H9 (cell line): ENCODE results near the gene SMARCE1. TPM values are rescaled to one million over a fixed set of nuclear protein-coding genes. Genes with fewer than 3 reads are reported as not detected.

Source experiments
- DNase-seq: peaks from one replicate; pipeline ENCODE4 v3.0.0-alpha.2; 2017
- H2AFZ ChIP-seq: one replicate; pipeline ENCODE4 v1.6.1; 2013; ENCODE audit warnings: mild to moderate bottlenecking, low read length, control low read depth, moderate library complexity
- H2AK5ac ChIP-seq: 2 replicates; pipeline ENCODE4 v1.6.1; 2013; ENCODE audit warnings: low read length, control low read depth, mixed read lengths; ENCODE audit not compliant: insufficient read length
- H2BK120ac ChIP-seq: one replicate; pipeline ENCODE4 v1.6.1; 2013; ENCODE audit warnings: low read depth, mild to moderate bottlenecking, low read length, control low read depth, inconsistent platforms; ENCODE audit not compliant: poor library complexity, severe bottlenecking
- H2BK12ac ChIP-seq: 2 replicates; pipeline ENCODE4 v1.6.1; 2013; ENCODE audit warnings: low read length, control low read depth, mixed read lengths, low read depth; ENCODE audit not compliant: insufficient read length
- H2BK15ac ChIP-seq: 2 replicates; pipeline ENCODE4 v1.6.1; 2013; ENCODE audit warnings: low read depth, low read length, control low read depth
- H2BK20ac ChIP-seq: one replicate; pipeline ENCODE4 v1.6.1; 2013; ENCODE audit warnings: low read depth, mild to moderate bottlenecking, low read length, control low read depth, inconsistent platforms; ENCODE audit not compliant: poor library complexity, severe bottlenecking
- H2BK5ac ChIP-seq: 2 replicates; pipeline ENCODE4 v1.6.1; 2013; ENCODE audit warnings: low read length, control low read depth, mixed read lengths; ENCODE audit not compliant: insufficient read length
- H3K14ac ChIP-seq: 2 replicates; pipeline ENCODE4 v1.6.1; 2013; ENCODE audit warnings: low read length, control low read depth; ENCODE audit not compliant: insufficient read depth
- H3K18ac ChIP-seq: 2 replicates; pipeline ENCODE4 v1.6.1; 2013; ENCODE audit warnings: low read depth, mild to moderate bottlenecking, mixed read lengths, low read length, control low read depth; ENCODE audit not compliant: insufficient read length
- H3K23ac ChIP-seq: 2 replicates; pipeline ENCODE4 v1.6.1; 2013; ENCODE audit warnings: low read length, control low read depth, mixed read lengths, low read depth; ENCODE audit not compliant: insufficient read length
- H3K23me2 ChIP-seq: 2 replicates; pipeline ENCODE4 v1.6.1; 2013; ENCODE audit warnings: low read depth, mild to moderate bottlenecking, mixed read lengths, low read length, control low read depth; ENCODE audit not compliant: insufficient read length, poor library complexity, severe bottlenecking
- H3K27ac ChIP-seq: 2 replicates; pipeline ENCODE4 v1.5.1; 2013; ENCODE audit warnings: low read length, control low read depth, mixed read lengths, low read depth; ENCODE audit not compliant: insufficient read length
- H3K27me3 ChIP-seq: 2 replicates; pipeline ENCODE4 v1.6.1; 2013; ENCODE audit warnings: low read length, control low read depth, inconsistent platforms; ENCODE audit not compliant: insufficient read depth
- H3K4ac ChIP-seq: 2 replicates; pipeline ENCODE4 v1.6.1; 2013; ENCODE audit warnings: low read depth, mild to moderate bottlenecking, control low read depth, inconsistent platforms, low read length, moderate library complexity
- H3K4me1 ChIP-seq: 2 replicates; pipeline ENCODE4 v1.6.1; 2013; ENCODE audit warnings: low read length, control low read depth, inconsistent platforms; ENCODE audit not compliant: insufficient read depth
- H3K4me2 ChIP-seq: 2 replicates; pipeline ENCODE4 v1.6.1; 2013; ENCODE audit warnings: low read length, control low read depth, mixed read lengths; ENCODE audit not compliant: insufficient read length, insufficient read depth
- H3K56ac ChIP-seq: 2 replicates; pipeline ENCODE4 v1.6.1; 2013; ENCODE audit warnings: low read depth, mild to moderate bottlenecking, mixed read lengths, low read length, control low read depth; ENCODE audit not compliant: insufficient read length
- H3K79me1 ChIP-seq: 2 replicates; pipeline ENCODE4 v1.6.1; 2013; ENCODE audit warnings: low read depth, mild to moderate bottlenecking, moderate library complexity, low read length, control low read depth, inconsistent platforms; ENCODE audit not compliant: insufficient read depth, poor library complexity, severe bottlenecking
- H3K79me2 ChIP-seq: 2 replicates; pipeline ENCODE4 v1.6.1; 2013; ENCODE audit warnings: low read length, control low read depth, inconsistent platforms; ENCODE audit not compliant: insufficient read depth
- H3K9ac ChIP-seq: 2 replicates; pipeline ENCODE4 v1.6.1; 2013; ENCODE audit warnings: low read length, control low read depth, mixed read lengths; ENCODE audit not compliant: insufficient read length; ENCODE audit errors: extremely low read depth
- H3K9me3 ChIP-seq: one replicate; pipeline ENCODE4 v1.6.1; 2013; ENCODE audit warnings: low read depth, low read length, inconsistent platforms; ENCODE audit not compliant: control insufficient read depth
- H3T11ph ChIP-seq: one replicate; pipeline ENCODE4 v1.6.1; 2013; ENCODE audit warnings: mild to moderate bottlenecking, low read length, control low read depth, inconsistent platforms
- H4K20me1 ChIP-seq: one replicate; pipeline ENCODE4 v1.6.1; 2013; ENCODE audit not compliant: control insufficient read depth, insufficient read length, insufficient read depth
- H4K5ac ChIP-seq: 2 replicates; pipeline ENCODE4 v1.6.1; 2013; ENCODE audit warnings: low read depth, mild to moderate bottlenecking, mixed read lengths, low read length, control low read depth; ENCODE audit not compliant: insufficient read length
- H4K8ac ChIP-seq: replicated peaks from 2 replicates; pipeline ENCODE4 v1.6.1; 2013; ENCODE audit warnings: low read length, control low read depth, mixed read lengths, low read depth; ENCODE audit not compliant: insufficient read length
- H4K91ac ChIP-seq: 2 replicates; pipeline ENCODE4 v1.6.1; 2013; ENCODE audit warnings: low read depth, mild to moderate bottlenecking, moderate library complexity, mixed read lengths, low read length, control low read depth; ENCODE audit not compliant: insufficient read length
- H3K27ac Mint-ChIP-seq, 3 experiments: 2 replicates in 2 of 3; 3 replicates in 1 of 3; pipeline ENCODE4 v1.8.0; 2020 to 2021; ENCODE audit warnings: mixed read lengths in 3 of 3, mild to moderate bottlenecking in 1 of 3, moderate library complexity in 1 of 3
- H3K27me3 Mint-ChIP-seq: 2 replicates; pipeline ENCODE4 v1.8.0; 2021; ENCODE audit warnings: low read depth, mild to moderate bottlenecking, moderate library complexity, mixed read lengths
- H3K36me3 Mint-ChIP-seq, 3 experiments: 2 replicates in 2 of 3; 3 replicates in 1 of 3; pipeline ENCODE4 v1.8.0; 2020 to 2021; ENCODE audit warnings: low read depth in 3 of 3, mixed read lengths in 3 of 3; ENCODE audit not compliant: insufficient read depth in 1 of 3
- H3K4me1 Mint-ChIP-seq, 2 experiments: 2 replicates each; pipeline ENCODE4 v1.8.0; 2020; ENCODE audit warnings: mixed read lengths in 2 of 2
- H3K4me3 Mint-ChIP-seq, 2 experiments: 2 replicates in 1 of 2; 3 replicates in 1 of 2; pipeline ENCODE4 v1.8.0; 2020 to 2021; ENCODE audit warnings: mild to moderate bottlenecking in 2 of 2, mixed read lengths in 2 of 2, moderate library complexity in 1 of 2
- H3K9me3 Mint-ChIP-seq, 2 experiments: 2 replicates in 1 of 2; 3 replicates in 1 of 2; pipeline ENCODE4 v1.8.0; 2020; ENCODE audit warnings: mild to moderate bottlenecking in 2 of 2, mixed read lengths in 2 of 2, moderate library complexity in 1 of 2
- WGBS: extraction: QIAGEN DNeasy Blood & Tissue Kit; methylation state at CpG from one replicate; pipeline ENCODE4 v1.1.7; 2013; ENCODE audit warnings: missing lambda C conversion rate, low lambda C conversion rate, mixed read lengths; ENCODE audit not compliant: insufficient read length; ENCODE audit errors: extremely low coverage; 5-methylcytosine and 5-hydroxymethylcytosine counted together
- total RNA-seq: library from RNA; stranded (reverse); gene quantifications from 2 replicates; pipeline ENCODE4 v1.2.1, GENCODE V29; 2021
- TF ChIP-seq, protein P1 (sequence below): fragments of 200-600 bp; sonication (generic); conservative IDR thresholded peaks from 3 replicates; pipeline ENCODE4 v1.8.0; 2021; ENCODE audit warnings: antibody characterized with exemption, mild to moderate bottlenecking

SMARCE1 gene
- total RNA-seq, 1 experiment from 2014 or later = 122 TPM

DNA sequence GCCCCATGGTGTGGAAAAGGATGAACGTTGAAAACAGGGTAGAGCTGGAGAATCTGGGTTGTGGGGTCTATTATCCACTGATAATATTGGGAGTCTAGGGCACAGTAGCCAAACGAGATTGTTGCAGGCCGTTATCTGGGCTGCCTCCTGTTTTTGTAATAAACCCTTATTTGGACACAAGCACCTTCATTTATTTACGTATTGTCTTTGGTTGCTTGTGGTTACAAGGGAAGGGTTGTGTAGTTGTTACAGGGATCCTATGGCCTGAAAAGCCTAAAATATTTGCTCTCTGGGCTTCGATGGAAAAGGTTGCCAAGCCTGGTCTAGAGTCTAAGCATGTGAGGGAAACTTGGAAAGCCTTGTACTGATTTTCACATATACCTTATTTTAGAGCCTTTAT is 4.3 kb upstream of the SMARCE1 start:
- no peaks in the 10 kb centered on the region for H3K27me3 ChIP-seq
- no peaks in the 10 kb centered on the region for H3K36me3 Mint-ChIP-seq
- no peak overlapping the region for H4K91ac ChIP-seq
- TF ChIP-seq, protein P1, sequence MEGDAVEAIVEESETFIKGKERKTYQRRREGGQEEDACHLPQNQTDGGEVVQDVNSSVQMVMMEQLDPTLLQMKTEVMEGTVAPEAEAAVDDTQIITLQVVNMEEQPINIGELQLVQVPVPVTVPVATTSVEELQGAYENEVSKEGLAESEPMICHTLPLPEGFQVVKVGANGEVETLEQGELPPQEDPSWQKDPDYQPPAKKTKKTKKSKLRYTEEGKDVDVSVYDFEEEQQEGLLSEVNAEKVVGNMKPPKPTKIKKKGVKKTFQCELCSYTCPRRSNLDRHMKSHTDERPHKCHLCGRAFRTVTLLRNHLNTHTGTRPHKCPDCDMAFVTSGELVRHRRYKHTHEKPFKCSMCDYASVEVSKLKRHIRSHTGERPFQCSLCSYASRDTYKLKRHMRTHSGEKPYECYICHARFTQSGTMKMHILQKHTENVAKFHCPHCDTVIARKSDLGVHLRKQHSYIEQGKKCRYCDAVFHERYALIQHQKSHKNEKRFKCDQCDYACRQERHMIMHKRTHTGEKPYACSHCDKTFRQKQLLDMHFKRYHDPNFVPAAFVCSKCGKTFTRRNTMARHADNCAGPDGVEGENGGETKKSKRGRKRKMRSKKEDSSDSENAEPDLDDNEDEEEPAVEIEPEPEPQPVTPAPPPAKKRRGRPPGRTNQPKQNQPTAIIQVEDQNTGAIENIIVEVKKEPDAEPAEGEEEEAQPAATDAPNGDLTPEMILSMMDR = no peak
- H4K5ac ChIP-seq = no peak overlapping the region
- peaks cover 5% of the 10 kb centered on the region; the same call in 1 of the 2 replicates for H3K27me3 Mint-ChIP-seq
- no peak overlapping the region for H2AK5ac ChIP-seq
- no peak overlapping the region for H3K18ac ChIP-seq
- H3K79me2 ChIP-seq = peaks cover 4% of the 10 kb centered on the region; the same call in 1 of the 2 replicates
- no peaks in the 10 kb centered on the region for H3K9me3 ChIP-seq
- H3K4me2 ChIP-seq = no peak overlapping the region
- H3K4ac ChIP-seq = no peak overlapping the region
- H2AFZ ChIP-seq = no peak overlapping the region
- no peak overlapping the region for H3T11ph ChIP-seq
- no peak for DNase-seq
- H3K79me1 ChIP-seq = no peaks in the 10 kb centered on the region
- H4K20me1 ChIP-seq = no peaks in the 10 kb centered on the region
- no peak overlapping the region for H3K23ac ChIP-seq
- H3K4me3 Mint-ChIP-seq = no peak overlapping the region
- H4K8ac ChIP-seq = no peak overlapping the region
- H2BK15ac ChIP-seq = no peak overlapping the region
- no CpG with 5 or more reads among the region's 5 CpGs for WGBS
- no peak overlapping the region for H3K27ac Mint-ChIP-seq
- no peak overlapping the region for H3K27ac ChIP-seq
- peaks cover 15% of the 10 kb centered on the region for H3K23me2 ChIP-seq
- H3K4me1 ChIP-seq = no peaks in the 10 kb centered on the region
- no peak overlapping the region for H2BK120ac ChIP-seq
- H3K56ac ChIP-seq = no peak overlapping the region
- no peak overlapping the region for H2BK12ac ChIP-seq
- no peak overlapping the region for H3K14ac ChIP-seq
- H3K4me1 Mint-ChIP-seq = peaks cover 7% of the 10 kb centered on the region in 2 experiments
- no peak overlapping the region for H2BK5ac ChIP-seq
- no peaks in the 10 kb centered on the region for H3K9me3 Mint-ChIP-seq
- H2BK20ac ChIP-seq = no peak overlapping the region
- H3K9ac ChIP-seq = no peak overlapping the region
